ENCODE data around the gene EPDR1.
"Not testable (repeated sequence)": the region's sequence is repeated elsewhere in the genome, so short reads cannot be mapped to it uniquely, and the experiment has no call there.

The EPDR1 gene

GRCh38 chr7:37930226-37930948 is 9.9 kb downstream of the EPDR1 start:
- DNase-seq = no peak

GRCh38 chr7:37932543-37932942 is 12.1 kb downstream of the EPDR1 start:
- no peak for DNase-seq

- no peak for DNase-seq
These were observed 12.7 kb downstream of the EPDR1 start for GRCh38 chr7:37933018-37933566.

GRCh38 chr7:37942934-37943610 is 22.6 kb downstream of the EPDR1 start:
- DNase-seq = no peak

GRCh38 chr7:37943905-37944736 is 23.7 kb downstream of the EPDR1 start:
- no peak for DNase-seq

- DNase-seq = no peak
These were observed 24.3 kb downstream of the EPDR1 start for GRCh38 chr7:37944737-37945054.

- no peak for DNase-seq
These were observed 24.9 kb downstream of the EPDR1 start for GRCh38 chr7:37945336-37945735.

GRCh38 chr7:37947138-37947940 is 26.9 kb downstream of the EPDR1 start:
- DNase-seq = no peak

- no peak for DNase-seq
These were observed 27.4 kb downstream of the EPDR1 start for GRCh38 chr7:37947941-37948210.

GRCh38 chr7:37952240-37952639 is 31.8 kb downstream of the EPDR1 start:
- DNase-seq = no peak

- not testable (repeated sequence) for DNase-seq
These were observed 33.8 kb downstream of the EPDR1 start for GRCh38 chr7:37954217-37954616.

GRCh38 chr7:37956791-37957190 is 36.4 kb downstream of the EPDR1 start:
- DNase-seq = no peak

- no peak for DNase-seq
These were observed 37.0 kb downstream of the EPDR1 start for GRCh38 chr7:37957221-37957970.

GRCh38 chr7:37960483-37960882 is 40.0 kb downstream of the EPDR1 start:
- DNase-seq = no peak

- DNase-seq = no peak
These were observed 40.8 kb downstream of the EPDR1 start for GRCh38 chr7:37961251-37961650.

GRCh38 chr7:37964196-37964595 is 43.8 kb downstream of the EPDR1 start:
- no peak for DNase-seq

GRCh38 chr7:37970211-37970610 is 49.8 kb downstream of the EPDR1 start:
- DNase-seq = no peak

GRCh38 chr7:37971491-37971890 is 51.1 kb downstream of the EPDR1 start:
- no peak for DNase-seq

GRCh38 chr7:37973915-37974314 is 53.5 kb downstream of the EPDR1 start:
- DNase-seq = no peak

- no peak for DNase-seq
These were observed 54.3 kb downstream of the EPDR1 start for GRCh38 chr7:37974711-37975110.

- no peak for DNase-seq
These were observed 56.8 kb downstream of the EPDR1 start for GRCh38 chr7:37977243-37977642.

- no peak for DNase-seq
These were observed 61.2 kb downstream of the EPDR1 start for GRCh38 chr7:37981664-37982063.

All from SIG-M5 (cell line).